ENCODE results near the gene MPHOSPH6.

- TF ChIP-seq CTCF (IDR thresholded peaks at IDR 0.05; ENCODE audit: poor library complexity, severe bottlenecking), result no peak
- TF ChIP-seq POLR2AphosphoS5 (IDR thresholded peaks at IDR 0.05), result no peak
- no peak for TF ChIP-seq RAD21 (conservative IDR thresholded peaks at IDR 0.05)
These were observed 32.2 kb downstream of the MPHOSPH6 start for GRCh38 chr16:82137822-82138167.

Data from neural cell (in vitro differentiated cells).